HEK293 (cell line): ENCODE results near the gene ZNF730.

Experiments used
- IKZF3 ChIP-seq: fragments of 450-650 bp; IDR thresholded peaks from 2 replicates; pipeline ENCODE4 v1.5.0; 2018; ENCODE audit warnings: missing biosample characterization, mild to moderate bottlenecking, missing genetic modification characterization, moderate library complexity
- ZNF560 ChIP-seq: fragments of 450-650 bp; formaldehyde crosslinking; IDR thresholded peaks from 2 replicates; pipeline ENCODE4 v1.5.1; 2017; ENCODE audit warnings: missing biosample characterization, missing genetic modification characterization, borderline replicate concordance

Gene ZNF730

DNA sequence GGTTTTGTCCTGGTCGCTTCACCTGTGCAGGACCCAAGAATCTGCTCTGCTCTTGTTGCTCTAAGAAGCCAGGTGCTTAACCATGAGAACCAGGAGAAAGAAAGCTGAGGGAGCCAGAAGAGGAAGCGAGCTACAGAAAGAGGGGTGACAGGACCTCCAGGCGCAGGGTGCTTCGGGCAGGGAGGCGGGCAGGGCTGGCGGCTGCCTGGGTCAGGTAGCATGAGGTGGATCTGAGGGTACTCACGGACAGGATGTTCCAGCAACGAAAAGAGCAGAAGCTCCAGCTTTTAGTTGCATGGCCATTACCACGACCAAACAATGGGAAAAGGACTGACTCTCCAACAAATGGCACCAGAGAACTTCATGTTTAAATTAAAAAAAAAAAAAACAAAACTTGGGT, 73.5 kb downstream of the ZNF730 start (continued):
- TF ChIP-seq IKZF3 (no peak), ZNF560 (tag by site-specific recombination) (no peak)
